GM18508 (cell line): ENCODE results near the gene CTAG2.
"Not testable (repeated sequence)": the region's sequence is repeated elsewhere in the genome, so short reads cannot be mapped to it uniquely, and the experiment has no call there.

Experiments used
- ATAC-seq: cut with Tn5 transposase; IDR thresholded peaks from one replicate; pipeline ENCODE4 v1.9.1; 2021; ENCODE audit warnings: moderate number of reproducible peaks; ENCODE audit not compliant: insufficient read depth, unreplicated experiment

Gene CTAG2

DNA sequence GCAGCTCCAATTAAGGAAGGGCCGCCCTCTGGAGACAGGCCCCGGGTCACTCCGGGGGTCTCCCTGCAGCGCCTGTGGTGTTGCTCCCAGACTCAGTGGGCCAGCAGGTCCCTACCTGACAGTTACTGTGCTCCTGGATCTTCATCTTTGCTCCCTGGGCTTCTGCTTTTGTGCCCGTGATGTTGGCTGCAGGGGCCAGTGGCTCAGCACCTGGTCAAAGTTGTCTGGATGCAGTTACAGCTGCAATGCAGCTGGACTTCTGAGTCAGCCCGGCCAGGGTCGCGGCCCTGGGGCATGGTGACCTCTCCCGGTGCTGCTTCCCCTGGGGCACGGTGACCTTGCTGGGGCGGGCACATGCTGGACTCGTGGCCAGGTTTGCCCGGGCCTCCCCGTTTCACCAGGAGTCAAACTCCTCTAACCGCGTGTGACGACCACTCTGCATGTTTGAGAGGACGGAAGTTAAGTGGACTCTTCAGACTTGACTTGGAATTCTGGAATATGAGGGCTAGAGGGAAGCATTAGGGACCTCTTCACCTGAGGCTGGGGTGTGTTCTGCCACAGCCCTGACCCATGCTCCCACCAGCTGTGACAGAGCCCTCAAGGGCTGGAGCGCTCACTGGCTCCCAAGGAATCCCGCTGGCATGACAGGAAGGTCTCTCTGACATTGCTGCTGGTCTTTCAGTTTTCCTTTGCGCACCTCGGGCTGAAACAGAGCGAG is 3.7 kb downstream of the CTAG2 start:
- ATAC-seq: no peak

DNA sequence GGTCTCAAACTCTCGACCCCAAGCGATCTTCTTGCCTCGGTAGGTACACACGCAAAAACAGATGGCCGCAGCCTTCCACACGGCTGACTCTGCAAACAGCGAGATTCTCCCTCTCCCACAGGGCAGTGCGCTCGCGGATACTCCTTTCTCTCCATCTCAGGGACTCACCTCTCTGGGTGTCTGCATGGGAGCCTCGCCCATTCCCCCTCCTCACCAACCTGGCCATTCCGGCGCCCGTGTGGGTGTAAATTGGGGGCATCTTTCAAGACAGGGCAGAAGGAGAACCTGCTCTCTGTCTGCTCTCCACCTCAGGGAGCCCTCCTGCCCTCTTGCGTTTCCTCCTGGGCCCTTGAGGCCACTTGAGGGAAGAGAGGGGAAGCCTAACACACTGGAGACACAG is 4.4 kb downstream of the CTAG2 start:
- ATAC-seq: no peak

DNA sequence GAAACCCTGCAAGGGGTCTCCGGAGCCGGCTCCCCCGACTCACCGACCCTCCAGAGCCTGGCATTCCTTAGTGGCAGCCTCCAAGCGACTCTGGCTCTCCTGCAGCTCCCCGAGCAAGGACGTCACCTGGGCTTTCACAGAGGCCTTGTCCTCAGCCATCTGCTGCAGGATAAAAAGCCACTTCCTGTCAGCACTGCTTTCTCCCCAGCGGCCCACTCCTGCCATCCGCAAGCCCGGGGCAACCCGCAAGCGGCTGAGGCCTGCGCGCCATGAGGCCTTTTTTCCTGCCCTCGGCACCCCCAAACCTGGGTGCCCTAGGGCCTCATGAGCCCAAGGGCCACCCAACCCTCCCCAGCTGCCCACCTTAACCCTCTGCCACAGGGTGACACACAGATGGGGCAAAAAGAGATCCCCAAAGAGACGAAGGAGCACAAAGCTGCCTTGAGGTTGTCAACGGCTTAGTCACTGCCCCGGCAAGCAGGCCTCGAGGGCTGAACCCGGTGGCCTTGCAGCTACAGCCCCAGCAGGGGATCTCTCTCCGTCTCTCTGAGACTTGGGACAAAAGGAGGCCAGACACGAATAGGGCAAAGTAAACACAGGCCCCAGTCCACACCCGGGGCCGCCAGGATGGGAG is 7.5 kb downstream of the CTAG2 start:
- not testable (repeated sequence) for ATAC-seq

DNA sequence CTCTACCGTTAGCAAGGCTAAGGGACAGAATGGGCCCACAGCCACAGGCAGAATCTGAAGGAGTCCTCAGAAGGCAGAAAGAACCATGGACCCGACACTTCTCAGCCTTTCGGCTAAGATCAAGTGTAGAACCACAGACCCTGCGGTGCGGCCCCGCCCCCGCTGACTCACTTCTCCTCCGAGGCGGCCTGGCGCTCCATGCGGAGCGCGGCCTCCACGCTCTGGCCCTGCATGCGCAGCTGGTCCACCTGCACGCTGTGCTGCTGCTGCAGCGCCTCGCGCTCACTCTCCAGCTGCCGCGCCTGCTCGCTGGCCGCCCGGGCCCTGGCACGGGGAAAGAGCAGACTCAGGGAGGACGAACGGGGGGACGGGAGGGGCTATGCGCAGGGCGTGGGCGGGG is 9.7 kb downstream of the CTAG2 start:
- not testable (repeated sequence) for ATAC-seq

DNA sequence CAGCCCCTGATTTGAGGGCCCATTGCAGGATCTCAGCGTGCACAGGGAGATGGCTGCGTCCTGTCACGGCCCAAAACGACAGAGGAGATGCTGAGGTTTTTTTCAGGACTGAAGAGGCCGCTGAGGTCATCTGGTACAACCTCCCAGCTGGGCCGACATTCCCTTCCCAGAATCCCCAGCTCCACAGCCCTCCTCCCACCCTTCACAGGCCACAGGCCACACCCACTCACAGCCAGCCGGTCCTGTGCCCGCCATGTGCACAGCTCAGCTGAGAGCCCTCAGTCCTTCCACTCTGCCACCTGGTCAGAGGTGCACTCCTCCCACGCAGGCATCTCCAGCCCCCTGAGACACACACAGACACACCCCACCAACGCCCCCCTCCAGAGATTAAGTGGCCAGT is 11.6 kb downstream of the CTAG2 start:
- ATAC-seq: not testable (repeated sequence)

DNA sequence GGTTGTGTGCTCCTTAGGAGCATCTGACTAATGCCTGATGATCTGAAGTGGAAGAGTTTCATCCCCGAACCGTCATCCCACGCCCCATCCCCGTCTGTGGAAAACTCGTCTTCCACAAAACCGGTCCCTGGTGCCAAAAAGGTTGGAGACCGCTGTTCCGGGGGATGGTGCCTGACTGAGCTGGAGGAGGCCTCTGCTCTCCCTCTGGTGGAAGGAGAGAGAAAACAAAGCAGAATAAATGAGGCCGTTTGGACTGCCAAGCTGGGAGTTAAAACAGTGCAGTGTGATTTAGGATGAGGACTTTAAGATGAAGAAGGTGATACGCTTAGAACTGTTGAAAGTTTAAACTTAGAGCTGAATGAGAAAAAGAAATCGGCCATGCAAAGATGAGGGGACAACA is 19.7 kb downstream of the CTAG2 start:
- not testable (repeated sequence) for ATAC-seq

DNA sequence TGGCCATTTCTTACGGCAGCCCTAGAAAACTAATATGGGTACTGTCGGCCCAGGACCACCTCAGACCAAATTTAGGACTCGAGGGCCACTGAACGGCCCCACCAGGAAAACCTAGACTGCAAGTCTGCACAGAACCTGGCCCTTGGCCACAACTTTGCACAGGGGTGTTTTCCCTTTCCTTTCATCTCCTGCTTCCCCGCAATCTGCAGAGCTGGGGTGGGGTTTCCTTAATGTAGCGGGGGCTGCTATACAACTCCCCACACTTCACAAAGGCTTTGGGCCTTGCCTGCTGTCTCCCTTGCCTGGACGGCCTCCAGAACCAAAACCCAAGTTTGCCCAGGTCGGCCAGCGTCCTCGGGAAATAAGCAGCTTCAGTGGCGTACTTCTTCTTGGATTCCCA is 22.4 kb downstream of the CTAG2 start:
- not testable (repeated sequence) for ATAC-seq

DNA sequence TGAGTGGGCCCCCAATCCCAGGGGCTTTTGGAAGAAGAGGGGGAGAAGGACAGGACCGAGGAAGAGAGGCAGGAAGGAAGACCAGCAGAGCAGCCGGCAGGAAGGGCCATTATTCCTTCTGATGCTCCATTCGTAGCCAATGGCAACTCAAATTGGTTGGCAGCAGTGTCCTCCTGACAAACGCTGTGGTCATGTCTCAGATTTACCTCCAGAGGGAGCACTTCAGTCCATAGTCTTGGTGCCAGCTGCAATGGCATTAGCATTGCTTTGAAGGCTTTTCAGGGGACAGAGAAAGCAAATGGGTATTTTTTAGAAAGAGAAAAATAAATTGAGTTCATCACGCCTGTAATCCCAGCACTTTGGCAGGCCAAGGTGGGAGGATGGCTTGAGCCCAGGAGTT is 24.4 kb downstream of the CTAG2 start:
- not testable (repeated sequence) for ATAC-seq

DNA sequence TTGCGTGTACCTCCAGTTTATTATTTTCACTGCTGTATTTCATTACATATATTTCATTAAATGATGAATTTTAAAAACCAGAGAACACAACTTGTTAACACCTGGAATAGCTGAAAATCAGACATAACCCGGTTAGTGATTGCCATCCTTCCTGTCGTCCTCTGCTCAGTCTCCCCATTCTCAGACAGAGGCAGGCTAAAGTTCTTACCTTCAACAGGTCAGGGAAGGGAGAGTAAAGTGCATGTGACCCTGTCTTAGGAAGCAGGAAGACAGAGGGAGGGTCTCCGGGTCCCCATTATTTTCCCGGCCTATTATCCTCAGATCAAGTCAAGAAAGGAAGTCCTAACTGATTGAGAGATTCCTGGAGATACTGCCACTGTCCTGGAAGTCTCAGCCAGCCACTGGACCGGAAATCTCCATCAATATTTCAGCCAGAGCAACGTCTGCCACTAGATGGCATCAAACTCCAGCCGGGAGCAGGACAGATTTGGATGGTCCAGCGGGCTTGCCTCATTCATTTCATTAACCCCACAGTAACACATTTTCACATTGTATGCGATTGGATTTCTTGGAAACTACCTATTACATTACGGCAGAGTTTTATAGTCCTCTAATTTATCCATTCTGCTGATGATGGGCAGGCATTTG is 32.5 kb downstream of the CTAG2 start:
- not testable (repeated sequence) for ATAC-seq

DNA sequence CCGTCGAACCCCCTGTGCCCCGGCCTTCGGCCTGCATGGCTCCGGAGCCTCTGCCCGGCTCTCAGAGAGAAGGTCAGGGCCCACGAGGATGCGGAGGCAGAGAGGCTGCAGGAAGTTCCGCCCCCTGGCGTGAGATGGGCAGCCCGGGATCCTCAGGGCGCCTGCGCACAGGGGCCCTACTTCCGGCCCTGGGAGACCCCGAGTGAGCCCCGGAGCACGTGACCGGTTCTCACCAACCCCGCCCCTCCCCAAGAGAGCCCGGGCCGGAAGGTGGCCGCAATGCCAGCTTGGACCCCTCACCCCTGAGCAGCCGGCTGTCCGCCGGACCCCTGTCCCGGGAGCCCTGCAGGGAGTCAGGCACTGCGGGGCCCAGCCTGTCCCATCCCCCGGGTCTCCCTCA is 34.2 kb downstream of the CTAG2 start, which contains the start of gene CTAG1B:
TSS of gene CTAG1B (minus strand) at position 101 of the 400 bp plus-strand sequence. CDS start at position 37, 64 bp downstream.
- not testable (repeated sequence) for ATAC-seq

DNA sequence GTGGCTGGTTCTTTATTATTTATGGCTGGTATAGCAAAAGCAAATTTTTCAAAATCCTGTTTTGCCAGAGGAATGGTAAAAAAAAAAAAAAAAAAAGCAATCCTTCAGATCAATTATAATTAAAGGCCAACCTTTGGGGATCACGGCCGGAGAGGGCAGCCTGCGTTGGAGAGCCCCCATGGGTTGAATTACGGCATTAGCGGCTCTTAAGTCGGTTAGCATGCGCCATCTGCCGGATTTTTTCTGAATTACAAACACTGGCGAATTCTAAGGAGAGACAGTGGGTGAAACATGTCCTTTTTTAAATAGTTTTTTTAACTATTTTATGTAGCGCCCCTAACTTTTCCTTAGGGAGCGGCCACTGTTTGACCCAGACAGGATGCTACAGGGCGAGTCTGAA is 39.8 kb downstream of the CTAG2 start:
- not testable (repeated sequence) for ATAC-seq

DNA sequence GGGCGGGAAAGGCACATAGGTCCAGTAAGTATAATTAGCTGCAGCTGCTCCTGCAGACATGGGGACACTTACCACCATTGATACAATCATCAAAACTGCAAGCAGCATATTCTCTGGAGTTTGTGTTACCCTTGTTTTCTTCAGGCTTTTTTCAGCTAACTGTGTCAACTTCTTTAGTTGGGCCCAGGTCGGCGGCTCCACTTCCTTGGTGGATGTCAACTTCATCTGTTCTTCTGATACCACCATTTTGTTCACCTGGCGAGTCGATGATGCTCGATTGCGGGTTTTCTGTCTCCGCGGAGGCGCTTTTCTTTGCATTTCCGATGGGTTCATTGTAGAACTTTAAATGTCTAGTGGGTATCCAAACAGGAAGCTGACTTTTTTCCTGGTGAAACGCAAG is 42.2 kb downstream of the CTAG2 start:
- not testable (repeated sequence) for ATAC-seq

DNA sequence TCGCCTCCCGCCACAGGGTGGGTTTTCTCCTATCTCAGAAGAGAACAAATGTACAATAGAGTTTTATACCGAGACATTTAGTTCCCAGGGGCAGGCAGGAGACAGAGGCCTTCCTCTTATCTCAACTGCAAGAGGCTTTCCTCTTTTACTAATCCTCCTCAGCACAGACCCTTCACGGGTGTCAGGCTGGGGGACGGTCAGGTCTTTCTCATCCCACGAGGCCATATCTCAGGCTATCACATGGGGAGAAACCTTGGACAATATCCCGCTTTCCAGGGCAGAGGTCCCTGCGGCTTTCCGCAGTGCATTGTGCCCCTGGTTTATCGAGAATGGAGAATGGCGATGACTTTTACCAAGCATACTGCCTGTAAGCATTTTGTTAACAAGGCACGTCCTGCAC is 44.6 kb downstream of the CTAG2 start:
- ATAC-seq: not testable (repeated sequence)

DNA sequence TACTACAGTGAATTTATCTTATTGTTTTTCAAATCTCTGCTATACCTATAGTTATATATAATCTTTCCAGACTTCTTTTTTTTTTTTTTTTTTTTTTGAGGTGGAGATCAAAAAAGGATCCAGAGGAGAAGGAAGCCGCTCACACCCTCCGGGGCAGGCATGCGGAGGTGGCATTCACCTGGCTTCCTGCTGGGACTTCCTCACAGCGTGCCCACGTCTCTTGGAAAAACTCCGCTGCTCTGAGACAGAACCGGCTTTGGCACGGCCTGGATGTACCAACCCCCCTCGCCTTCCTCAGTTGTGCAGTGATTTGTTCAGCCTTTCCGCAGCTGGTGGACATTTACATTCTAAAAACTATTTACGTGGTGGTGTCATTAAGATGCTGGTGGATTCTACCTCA is 45.4 kb downstream of the CTAG2 start:
- ATAC-seq: not testable (repeated sequence)

DNA sequence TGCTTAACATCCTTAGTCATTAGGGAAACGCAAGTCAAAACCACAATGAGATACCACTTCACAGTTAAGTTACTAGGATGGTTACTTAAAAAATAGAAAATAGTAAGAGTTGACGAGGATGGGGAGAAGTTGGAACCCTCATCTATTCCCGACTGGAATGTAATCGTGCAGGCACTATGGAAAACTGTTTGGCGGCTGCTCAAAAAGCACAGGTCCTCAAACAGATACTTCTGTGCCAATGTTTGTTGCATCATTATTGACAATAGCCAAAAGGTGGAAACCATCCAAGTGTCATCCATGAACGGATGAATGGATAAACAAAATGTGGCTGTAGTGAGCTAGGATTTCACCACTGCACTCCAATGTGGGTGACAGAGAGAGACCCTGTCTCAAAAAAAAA is 46.0 kb downstream of the CTAG2 start:
- ATAC-seq: no peak

DNA sequence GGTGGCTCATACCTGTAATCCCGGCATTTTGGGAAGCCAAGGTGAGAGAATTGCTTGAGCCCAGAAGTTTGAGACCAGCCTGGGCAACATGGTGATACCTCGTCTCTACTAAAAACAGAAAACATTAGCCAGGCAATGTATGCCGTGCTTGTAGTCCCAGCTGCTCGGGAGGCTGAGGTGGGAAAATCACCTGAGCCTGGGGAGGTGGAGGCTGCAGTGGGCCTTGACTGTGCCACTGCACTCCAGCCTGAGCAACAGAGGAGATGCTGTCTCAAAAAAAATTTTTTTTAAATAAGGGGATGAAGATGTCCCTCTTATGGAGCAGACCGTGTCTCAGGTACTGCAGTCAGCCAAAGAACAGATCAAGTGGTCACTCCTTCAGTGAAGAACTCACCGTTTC is 47.8 kb downstream of the CTAG2 start:
- no peak for ATAC-seq

DNA sequence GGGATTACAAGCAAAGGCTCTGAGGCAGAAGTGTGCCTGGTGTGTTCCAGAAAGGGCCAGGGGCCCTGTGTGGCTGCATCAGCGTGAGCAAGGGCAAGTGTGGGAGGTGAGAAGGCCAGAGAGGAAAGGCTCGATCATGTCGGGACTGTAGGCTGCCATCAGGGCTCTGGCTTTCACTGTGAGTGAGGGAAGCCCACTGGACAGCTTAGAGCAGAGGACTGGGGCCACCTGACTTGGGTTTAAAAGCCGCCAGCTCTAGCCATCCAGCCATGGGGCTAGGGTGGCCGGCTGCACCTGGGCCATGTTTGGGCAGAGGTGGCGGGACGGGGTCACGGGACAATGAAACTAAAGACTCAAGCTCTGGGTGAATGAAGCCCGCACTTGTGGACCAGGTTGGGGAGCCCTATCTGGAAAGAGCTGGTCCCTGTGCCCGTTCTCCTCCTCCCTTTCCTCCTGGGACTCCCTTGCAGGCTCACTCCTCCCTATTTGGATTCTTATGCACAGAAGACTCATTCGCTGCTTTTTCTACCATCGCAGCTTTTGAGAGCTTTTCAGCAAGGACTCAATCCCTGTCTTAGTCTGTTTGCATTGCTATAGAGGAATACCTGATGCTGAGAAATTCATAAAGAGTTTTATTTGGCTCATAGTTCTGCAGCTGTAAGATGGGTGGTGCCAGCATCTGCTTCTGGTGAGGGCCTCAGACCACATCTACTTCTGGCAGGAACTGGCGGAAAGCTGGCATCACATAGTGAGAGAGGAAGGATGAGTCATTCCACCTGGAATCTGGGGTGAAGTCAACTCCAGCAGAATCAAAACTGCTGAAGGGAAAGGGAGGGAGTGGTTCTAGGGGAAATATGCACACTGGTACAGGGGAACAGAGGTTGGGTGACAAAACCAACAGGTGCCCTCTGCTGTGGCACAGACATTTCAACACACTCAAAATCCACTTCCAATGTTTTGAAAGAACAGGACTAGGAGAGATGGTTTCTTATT is 49.6 kb downstream of the CTAG2 start:
- no peak for ATAC-seq

DNA sequence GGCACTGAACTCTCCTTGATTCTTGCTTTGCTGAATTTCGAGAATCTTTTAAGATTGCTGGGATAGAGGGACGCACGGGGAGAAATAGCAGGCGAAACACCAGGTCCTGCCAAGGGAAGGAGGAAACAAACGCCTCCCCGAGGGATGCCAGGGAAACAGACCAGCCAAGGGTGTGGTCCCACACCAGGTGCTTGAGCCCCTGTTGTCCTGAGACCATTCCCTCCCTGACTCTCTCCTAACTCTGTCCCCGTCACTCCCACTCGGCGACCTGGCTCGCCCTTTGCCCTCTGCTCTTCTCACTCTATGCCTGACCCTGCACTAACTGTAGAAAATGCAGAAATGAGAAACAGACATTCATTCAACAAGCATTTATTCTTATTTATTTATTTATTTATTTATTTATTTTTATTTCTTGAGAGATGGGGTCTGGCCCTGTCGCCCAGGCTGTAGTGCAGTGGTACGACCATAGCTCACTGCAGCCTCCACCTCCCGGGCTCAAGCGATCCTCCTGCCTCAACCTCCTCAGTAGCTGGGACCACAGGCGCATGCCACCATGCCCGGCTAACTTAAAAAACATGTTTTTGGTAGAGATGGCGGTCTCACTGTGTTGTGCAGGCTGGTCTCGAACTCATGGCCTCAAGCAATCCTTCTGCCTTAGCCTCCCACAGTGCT is 50.5 kb downstream of the CTAG2 start:
- no peak for ATAC-seq

DNA sequence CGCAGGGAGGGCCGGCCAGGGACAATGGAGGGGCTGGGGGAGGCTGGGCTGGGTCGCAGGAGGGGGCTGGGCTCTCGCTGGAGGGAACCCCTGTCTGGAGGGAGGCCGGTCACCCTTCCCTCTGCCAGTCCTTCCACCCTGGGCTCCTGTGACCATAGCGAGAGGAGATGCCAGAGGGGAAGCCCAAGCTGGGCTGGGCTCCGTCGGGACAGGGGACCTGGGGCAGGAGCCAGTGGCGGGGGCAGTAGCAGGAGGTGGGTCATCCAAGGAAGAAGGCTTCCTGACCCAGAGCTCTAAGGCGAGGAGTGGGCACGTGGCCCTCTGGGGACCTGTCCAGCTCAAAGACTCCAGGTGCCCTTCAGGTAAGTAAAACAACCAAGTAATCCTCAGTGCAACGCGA is 51.2 kb downstream of the CTAG2 start:
- ATAC-seq: no peak
